Endometrium (tissue), 2 donors: ENCODE data around the gene CCDC8.
"Not testable (repeated sequence)": the region's sequence is repeated elsewhere in the genome, so short reads cannot be mapped to it uniquely, and the experiment has no call there.

Experiments used
- FAIRE-seq: peaks from 2 replicates; lab custom pipeline; 2012; peaks lifted over from hg19 to GRCh38; lab: Jason Lieb, UNC
- donor health status: control.
- donor health status: control.

CCDC8 gene

GRCh38 chr19:46428239-46429135 is 15.1 kb upstream of the CCDC8 start, which contains the start of gene PNMA8C:
Gene PNMA8C (minus strand): TSS chr19:46428936. CDS start chr19:46428359, 577 bp downstream.
- FAIRE-seq = no peak

GRCh38 chr19:46427518-46428045 is 14.2 kb upstream of the CCDC8 start:
- no peak for FAIRE-seq

GRCh38 chr19:46426506-46427162 is 13.3 kb upstream of the CCDC8 start:
- no peak for FAIRE-seq

GRCh38 chr19:46426035-46426505 is 12.7 kb upstream of the CCDC8 start:
- FAIRE-seq = no peak

GRCh38 chr19:46423188-46423587 is 9.8 kb upstream of the CCDC8 start:
- FAIRE-seq = no peak

GRCh38 chr19:46422344-46422743 is 9.0 kb upstream of the CCDC8 start:
- no peak for FAIRE-seq

GRCh38 chr19:46420056-46420455 is 6.7 kb upstream of the CCDC8 start:
- no peak for FAIRE-seq

- FAIRE-seq = not testable (repeated sequence)
These were observed 2.7 kb upstream of the CCDC8 start for GRCh38 chr19:46415804-46416709.

- not testable (repeated sequence) for FAIRE-seq
These were observed 1.5 kb upstream of the CCDC8 start for GRCh38 chr19:46414899-46415298.

GRCh38 chr19:46412650-46413261 is 608 bp downstream of the CCDC8 start:
- FAIRE-seq = no peak

GRCh38 chr19:46411925-46412649 is 1.3 kb downstream of the CCDC8 start:
- no peak for FAIRE-seq

- FAIRE-seq = no peak
These were observed 2.1 kb downstream of the CCDC8 start for GRCh38 chr19:46411088-46411924.

GRCh38 chr19:46410205-46411087 is 2.9 kb downstream of the CCDC8 start:
- no peak for FAIRE-seq

GRCh38 chr19:46409191-46409590 is 4.2 kb downstream of the CCDC8 start:
- FAIRE-seq = no peak

- FAIRE-seq = no peak
These were observed 4.7 kb downstream of the CCDC8 start for GRCh38 chr19:46408664-46409039.

- FAIRE-seq = no peak
These were observed 5.3 kb downstream of the CCDC8 start for GRCh38 chr19:46407856-46408663.

GRCh38 chr19:46406976-46407375 is 6.4 kb downstream of the CCDC8 start:
- FAIRE-seq = no peak
